Mammary epithelial cell (primary cell): ENCODE results near the gene TWIST2.

Source experiments
- EZH2 ChIP-seq: IDR thresholded peaks from 2 replicates; pipeline ENCODE4 v1.6.1; 2012; ENCODE audit warnings: low read length, inconsistent platforms, borderline replicate concordance
- TF ChIP-seq, protein P1 (sequence below), 2 donors: IDR thresholded peaks in 1 of 2; conservative IDR thresholded peaks in 1 of 2; 2 replicates each; pipeline ENCODE4 v1.5.1; 2011 to 2012; ENCODE audit warnings: inconsistent platforms in 2 of 2, low read length in 2 of 2, mild to moderate bottlenecking in 2 of 2, control low read depth in 1 of 2, low read depth in 1 of 2; ENCODE audit not compliant: insufficient read depth in 1 of 2; ENCODE audit errors: extremely low read depth in 1 of 2

DNA sequence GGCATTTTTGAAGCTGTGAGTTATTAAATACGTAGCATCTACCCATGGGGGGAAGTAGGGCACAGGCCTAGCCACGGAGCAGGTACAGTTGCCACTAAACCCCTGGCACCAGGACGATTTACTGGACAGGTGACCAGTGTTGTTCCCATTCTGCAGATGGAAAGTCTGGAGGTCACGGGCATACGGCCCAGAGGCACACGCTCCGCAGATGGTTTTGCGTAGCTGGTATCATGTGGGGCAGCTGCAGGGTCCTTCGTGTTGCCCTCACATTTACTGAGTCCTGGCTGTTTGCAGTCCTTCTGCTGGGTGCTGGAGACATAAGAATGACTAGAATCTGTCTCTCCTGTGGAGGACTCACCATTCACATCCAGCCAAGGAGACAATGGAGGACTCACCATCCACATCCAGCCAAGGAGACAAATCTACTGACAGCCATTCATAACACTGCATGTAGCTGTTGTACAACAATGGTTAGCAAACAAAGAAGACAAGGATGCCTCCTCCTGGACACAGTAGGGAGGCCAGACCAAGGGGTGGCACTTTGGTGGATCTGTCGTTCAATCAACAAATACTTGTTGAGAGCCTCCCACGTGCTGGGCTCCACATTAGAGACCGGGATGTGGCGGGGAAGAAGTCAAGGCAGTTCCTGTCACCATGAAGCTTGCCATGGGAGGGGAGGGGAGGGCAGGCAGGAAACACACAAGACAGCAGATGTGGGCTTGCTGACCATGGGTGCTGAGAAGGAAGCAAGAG lies 24.9 kb downstream of the TWIST2 start:
- TF ChIP-seq, protein P1, sequence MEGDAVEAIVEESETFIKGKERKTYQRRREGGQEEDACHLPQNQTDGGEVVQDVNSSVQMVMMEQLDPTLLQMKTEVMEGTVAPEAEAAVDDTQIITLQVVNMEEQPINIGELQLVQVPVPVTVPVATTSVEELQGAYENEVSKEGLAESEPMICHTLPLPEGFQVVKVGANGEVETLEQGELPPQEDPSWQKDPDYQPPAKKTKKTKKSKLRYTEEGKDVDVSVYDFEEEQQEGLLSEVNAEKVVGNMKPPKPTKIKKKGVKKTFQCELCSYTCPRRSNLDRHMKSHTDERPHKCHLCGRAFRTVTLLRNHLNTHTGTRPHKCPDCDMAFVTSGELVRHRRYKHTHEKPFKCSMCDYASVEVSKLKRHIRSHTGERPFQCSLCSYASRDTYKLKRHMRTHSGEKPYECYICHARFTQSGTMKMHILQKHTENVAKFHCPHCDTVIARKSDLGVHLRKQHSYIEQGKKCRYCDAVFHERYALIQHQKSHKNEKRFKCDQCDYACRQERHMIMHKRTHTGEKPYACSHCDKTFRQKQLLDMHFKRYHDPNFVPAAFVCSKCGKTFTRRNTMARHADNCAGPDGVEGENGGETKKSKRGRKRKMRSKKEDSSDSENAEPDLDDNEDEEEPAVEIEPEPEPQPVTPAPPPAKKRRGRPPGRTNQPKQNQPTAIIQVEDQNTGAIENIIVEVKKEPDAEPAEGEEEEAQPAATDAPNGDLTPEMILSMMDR (conservative IDR thresholded peaks at IDR 0.05 in 1 of 2, IDR thresholded peaks at IDR 0.05 in 1 of 2; ENCODE audit: extremely low read depth in 1 of 2, insufficient read depth in 1 of 2, low read depth in 1 of 2, low read length in 2 of 2) = no peak
- no peak for TF ChIP-seq EZH2
